GM12892 (cell line): ENCODE results near the gene MVP. TPM values are rescaled to one million over a fixed set of nuclear protein-coding genes. Genes with fewer than 3 reads are reported as not detected.
"Not testable (repeated sequence)": the region's sequence is repeated elsewhere in the genome, so short reads cannot be mapped to it uniquely, and the experiment has no call there.

ENCODE experiments used
- DNase-seq: peaks from one replicate; pipeline ENCODE4 v3.0.0; 2011; ENCODE audit not compliant: insufficient read length
- FAIRE-seq: peaks from 2 replicates; lab custom pipeline; 2011; peaks lifted over from hg19 to GRCh38; lab: Jason Lieb, UNC
- POLR2A ChIP-seq: IDR thresholded peaks from 2 replicates; pipeline ENCODE4 v1.6.1; 2011; ENCODE audit warnings: low read depth, low read length, control low read depth
- POLR2AphosphoS5 ChIP-seq: IDR thresholded peaks from 2 replicates; pipeline ENCODE4 v1.6.1; 2011; ENCODE audit warnings: low read depth, low read length, control low read depth
- TAF1 ChIP-seq: IDR thresholded peaks from 2 replicates; pipeline ENCODE4 v1.6.1; 2011; ENCODE audit warnings: low read depth, mild to moderate bottlenecking, control low read depth, low read length, borderline replicate concordance
- polyA plus RNA-seq: library from polyadenylated mRNA; unstranded; fragments of >200 nt; gene quantifications from one replicate; pipeline ENCODE4 v1.2.1, GENCODE V29; 2012; ENCODE audit warnings: missing spikeins, inconsistent platforms; ENCODE audit not compliant: missing spikeins

MVP gene
- 53.0 TPM for polyA plus RNA-seq

GRCh38 chr16:29820271-29820701, at the start of gene MVP:
TSS of gene MVP (plus strand) at chr16:29820462. CDS start at chr16:29830550, 10,088 bp downstream.
- DNase-seq (peak; percentile 73), FAIRE-seq (peak; percentile 78)
- TF ChIP-seq POLR2AphosphoS5 = peak; percentile 55; the same call in 1 of the 2 replicates
- TF ChIP-seq TAF1 = 0 out of 2 replicates have a peak, but pooled peaks have one; percentile 39
- peak; percentile 53; the same call in 1 of the 2 replicates for TF ChIP-seq POLR2A

DNA sequence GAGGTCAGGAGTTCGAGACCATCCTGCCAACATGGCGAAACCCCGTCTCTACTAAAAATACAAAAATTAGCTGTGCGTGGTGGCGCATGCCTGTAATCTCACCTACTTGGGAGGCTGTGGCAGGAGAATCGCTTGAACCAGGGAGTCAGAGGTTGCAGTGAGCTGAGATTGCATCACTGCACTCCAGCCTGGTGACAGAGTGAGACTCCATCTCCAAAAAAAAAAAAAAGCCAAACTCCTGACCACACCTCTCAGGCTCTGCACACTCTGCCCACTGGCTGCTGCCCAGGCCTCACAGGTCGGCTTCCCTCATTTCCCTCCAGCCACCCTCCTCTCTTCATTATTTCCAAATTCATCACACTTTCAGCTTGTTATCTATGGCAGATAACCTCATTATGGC, 47.9 kb upstream of the MVP start:
- not testable (repeated sequence) for FAIRE-seq, DNase-seq

- DNase-seq = no peak
- no peak for FAIRE-seq
- TF ChIP-seq TAF1 = no peak
- no peak for TF ChIP-seq POLR2A
- TF ChIP-seq POLR2AphosphoS5 = no peak
These were observed 45.5 kb upstream of the MVP start for GRCh38 chr16:29774730-29775129.

GRCh38 chr16:29775742-29776408, 44.4 kb upstream of the MVP start:
- no peak for TF ChIP-seq POLR2A
- TF ChIP-seq TAF1 = no peak
- TF ChIP-seq POLR2AphosphoS5 = no peak
- DNase-seq (no peak), FAIRE-seq (no peak)

DNA sequence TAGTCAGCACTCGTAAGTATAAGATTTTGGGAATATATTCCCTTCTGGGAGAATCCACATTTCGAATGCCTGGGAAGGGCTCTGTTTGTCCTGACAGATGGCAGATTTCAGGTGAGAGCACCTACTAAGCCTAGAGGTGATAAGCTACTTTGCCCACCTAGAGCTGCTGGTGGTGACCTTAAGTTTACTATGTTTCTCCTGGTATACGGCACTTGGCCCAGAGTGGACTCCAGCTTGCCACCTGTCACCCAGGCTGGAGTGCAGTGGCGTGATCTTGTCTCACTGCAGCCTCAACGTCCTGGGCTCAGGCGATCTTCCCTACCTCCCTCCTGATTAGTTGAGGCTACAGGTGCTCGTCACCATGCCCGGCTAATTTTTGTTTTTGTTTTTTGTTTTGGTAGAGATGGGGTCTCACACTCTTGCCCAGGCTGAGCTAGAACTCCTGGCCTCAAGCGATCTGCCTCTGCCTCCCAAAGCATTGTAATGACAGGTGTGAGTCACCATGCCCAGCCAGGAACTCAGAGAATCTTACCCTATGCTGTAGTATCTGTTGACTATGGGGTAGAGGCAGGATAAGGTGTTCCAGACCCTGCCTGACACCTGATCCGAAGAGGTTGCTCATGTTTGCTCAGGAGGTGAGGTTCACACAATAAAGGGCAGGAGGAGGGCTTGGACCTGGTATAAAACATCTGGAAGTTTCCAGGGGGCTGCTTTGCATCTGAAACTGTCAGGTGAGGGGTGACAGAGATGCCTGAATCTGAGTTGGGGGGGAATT, 42.5 kb upstream of the MVP start, which contains the start of gene ZG16:
TSS of gene ZG16 (plus strand) at position 681 of the 775 bp plus-strand sequence. CDS start 1,011 bp downstream, outside the sequence.
- DNase-seq (no peak), FAIRE-seq (no peak)
- TF ChIP-seq POLR2AphosphoS5 (no peak), POLR2A (no peak), TAF1 (no peak)

- no peak for DNase-seq
These were observed 40.8 kb upstream of the MVP start for GRCh38 chr16:29779474-29779873.

GRCh38 chr16:29783094-29783953, 36.9 kb upstream of the MVP start:
- DNase-seq, FAIRE-seq: not testable (repeated sequence)

More at GRCh38 chr16:29779474-29779873, 40.8 kb upstream of the MVP start:
- no peak for FAIRE-seq
- TF ChIP-seq TAF1 (no peak), POLR2AphosphoS5 (no peak), POLR2A (no peak)

DNA sequence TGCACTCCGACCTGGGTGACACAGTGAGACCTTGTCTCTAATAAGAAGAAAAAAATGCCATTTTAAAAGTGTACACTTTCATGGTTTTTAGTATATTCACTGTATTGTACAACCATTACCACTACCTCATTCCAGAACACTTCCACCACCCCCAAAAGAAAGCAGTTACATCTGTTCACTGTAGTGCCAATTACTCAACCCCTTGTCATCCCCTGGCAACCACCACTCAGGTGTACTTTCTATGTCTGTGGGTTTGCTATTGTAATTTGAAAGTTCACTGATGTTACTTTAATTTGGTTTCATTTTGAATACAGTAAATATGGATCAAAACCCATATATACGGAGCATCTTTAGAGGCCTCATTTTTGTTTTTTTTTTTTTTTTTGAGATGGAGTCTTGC, 36.1 kb upstream of the MVP start:
- TF ChIP-seq POLR2A (no peak), POLR2AphosphoS5 (no peak), TAF1 (no peak)
- no peak for DNase-seq
- no peak for FAIRE-seq

- no peak for TF ChIP-seq POLR2A
- no peak for TF ChIP-seq POLR2AphosphoS5
- TF ChIP-seq TAF1 = no peak
- no peak for FAIRE-seq
- DNase-seq = peak; percentile 66
These were observed 35.3 kb upstream of the MVP start for GRCh38 chr16:29784901-29785500.

DNA sequence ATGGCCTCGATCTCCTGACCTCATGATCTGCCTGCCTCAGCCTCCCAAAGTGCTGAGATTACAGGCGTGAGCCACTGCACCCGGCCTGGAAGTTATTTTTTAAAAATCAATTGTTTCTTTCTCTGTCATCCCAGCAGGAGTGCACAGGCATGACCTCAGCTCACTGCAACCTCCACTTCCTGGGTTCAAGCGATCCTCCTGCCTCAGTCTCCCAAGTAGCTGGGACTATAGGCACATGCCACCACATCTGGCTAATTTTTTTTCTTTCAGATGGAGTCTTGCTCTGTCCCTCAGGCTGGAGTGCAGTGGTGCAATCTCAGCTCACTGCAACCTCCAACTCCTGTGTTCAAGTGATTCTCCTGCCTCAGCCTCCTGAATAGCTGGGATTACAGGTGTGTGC, 33.1 kb upstream of the MVP start:
- FAIRE-seq, DNase-seq: not testable (repeated sequence)

- DNase-seq (no peak), FAIRE-seq (no peak)
- TF ChIP-seq POLR2AphosphoS5 (no peak), TAF1 (no peak), POLR2A (no peak)
These were observed 30.5 kb upstream of the MVP start for GRCh38 chr16:29789775-29790182.
